Measurements from ENCODE around the gene ITGB1BP1. TPM values are rescaled to one million over a fixed set of nuclear protein-coding genes. Genes with fewer than 3 reads are reported as not detected.
"Not testable (repeated sequence)": the region's sequence is repeated elsewhere in the genome, so short reads cannot be mapped to it uniquely, and the experiment has no call there.

ITGB1BP1 gene
- total RNA-seq, 1 donor from 2014 or later = 98.0 TPM

DNA sequence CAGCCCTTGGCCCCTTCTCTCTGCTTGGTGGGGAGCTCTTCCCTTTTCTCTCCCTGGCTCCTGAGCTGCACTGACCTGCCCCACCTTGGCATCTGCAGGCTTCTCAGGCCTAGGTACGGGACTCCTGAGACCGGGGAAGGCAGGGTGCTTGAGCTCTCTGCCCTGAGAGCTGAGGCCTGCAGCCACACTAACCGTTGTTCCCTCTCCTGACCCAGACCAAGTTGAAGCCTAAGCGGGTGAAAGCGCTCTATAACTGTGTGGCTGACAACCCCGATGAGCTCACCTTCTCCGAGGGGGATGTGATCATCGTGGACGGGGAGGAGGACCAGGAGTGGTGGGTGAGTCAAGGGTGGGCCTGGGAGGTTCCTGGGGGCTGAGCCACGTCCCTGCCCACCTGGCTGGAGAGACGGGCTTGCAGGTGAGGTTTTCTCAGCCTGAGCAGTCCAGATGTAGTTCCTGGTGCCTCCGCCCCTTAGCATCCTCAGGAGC is 22.2 kb downstream of the ITGB1BP1 start:
- no peak overlapping the region for H3K4me3 Mint-ChIP-seq (ENCODE audit: unreplicated experiment)

DNA sequence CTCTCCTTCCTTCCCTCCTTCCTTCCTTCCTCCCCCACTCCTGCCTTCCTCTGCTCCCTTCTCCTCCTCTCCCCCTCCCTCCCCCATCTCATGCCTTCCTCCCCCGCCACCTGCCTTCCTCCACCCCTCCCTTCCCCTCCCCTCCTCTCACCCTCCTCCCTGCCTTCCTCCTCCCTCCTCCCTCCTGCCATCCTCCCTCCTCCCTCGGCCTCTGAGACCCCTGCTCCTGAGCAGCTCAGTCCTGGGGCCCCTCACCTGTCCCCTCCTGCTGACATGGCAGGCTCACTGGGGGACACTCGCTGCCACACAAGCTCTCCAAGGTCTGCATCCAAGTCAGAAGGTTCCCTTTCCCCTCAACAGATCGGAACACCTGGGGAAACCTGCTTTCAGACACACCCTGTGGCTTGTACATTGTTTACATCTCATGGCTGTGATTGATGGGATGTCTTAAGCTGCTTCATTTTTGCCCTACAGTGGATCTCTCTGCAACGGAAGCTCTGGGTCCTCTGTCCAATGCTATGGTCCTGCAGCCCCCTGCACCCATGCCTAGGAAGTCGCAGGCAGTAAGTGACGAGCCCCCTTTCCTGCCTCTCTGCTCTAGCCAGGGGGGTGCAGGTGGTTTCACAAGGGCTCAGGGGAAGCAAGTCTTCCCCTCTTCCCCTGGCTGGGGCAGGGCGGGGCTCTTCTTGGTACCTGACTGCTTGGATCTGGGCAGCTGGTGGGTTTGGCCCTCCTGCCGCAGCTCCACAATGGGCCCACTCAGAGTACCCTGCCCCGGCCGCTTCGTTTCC is 22.9 kb downstream of the ITGB1BP1 start:
- peaks cover 43% of the 10 kb centered on the region for H3K36me3 Mint-ChIP-seq (ENCODE audit: unreplicated experiment)
- no peaks in the 10 kb centered on the region for H3K9me3 Mint-ChIP-seq (ENCODE audit: unreplicated experiment)
- no peak overlapping the region for H3K4me3 Mint-ChIP-seq (ENCODE audit: unreplicated experiment)
- DNase-seq (ENCODE audit: extremely low spot score, unreplicated experiment) = no peak
- H3K27me3 Mint-ChIP-seq (ENCODE audit: unreplicated experiment) = no peaks in the 10 kb centered on the region
- TF ChIP-seq, protein P1, sequence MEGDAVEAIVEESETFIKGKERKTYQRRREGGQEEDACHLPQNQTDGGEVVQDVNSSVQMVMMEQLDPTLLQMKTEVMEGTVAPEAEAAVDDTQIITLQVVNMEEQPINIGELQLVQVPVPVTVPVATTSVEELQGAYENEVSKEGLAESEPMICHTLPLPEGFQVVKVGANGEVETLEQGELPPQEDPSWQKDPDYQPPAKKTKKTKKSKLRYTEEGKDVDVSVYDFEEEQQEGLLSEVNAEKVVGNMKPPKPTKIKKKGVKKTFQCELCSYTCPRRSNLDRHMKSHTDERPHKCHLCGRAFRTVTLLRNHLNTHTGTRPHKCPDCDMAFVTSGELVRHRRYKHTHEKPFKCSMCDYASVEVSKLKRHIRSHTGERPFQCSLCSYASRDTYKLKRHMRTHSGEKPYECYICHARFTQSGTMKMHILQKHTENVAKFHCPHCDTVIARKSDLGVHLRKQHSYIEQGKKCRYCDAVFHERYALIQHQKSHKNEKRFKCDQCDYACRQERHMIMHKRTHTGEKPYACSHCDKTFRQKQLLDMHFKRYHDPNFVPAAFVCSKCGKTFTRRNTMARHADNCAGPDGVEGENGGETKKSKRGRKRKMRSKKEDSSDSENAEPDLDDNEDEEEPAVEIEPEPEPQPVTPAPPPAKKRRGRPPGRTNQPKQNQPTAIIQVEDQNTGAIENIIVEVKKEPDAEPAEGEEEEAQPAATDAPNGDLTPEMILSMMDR (IDR thresholded peaks at IDR 0.05) = no peak
- peak overlapping the region; percentile 73 for H3K27ac Mint-ChIP-seq (ENCODE audit: unreplicated experiment)
- H3K4me1 Mint-ChIP-seq (ENCODE audit: unreplicated experiment) = peaks cover 7% of the 10 kb centered on the region

More for the DNA sequence above, 22.2 kb downstream of the ITGB1BP1 start:
- no peak for DNase-seq (ENCODE audit: extremely low spot score, unreplicated experiment)
- TF ChIP-seq, protein P1 (IDR thresholded peaks at IDR 0.05) = no peak
- Mint-ChIP-seq H3K9me3 (ENCODE audit: unreplicated experiment) (no peaks in the 10 kb centered on the region), H3K27ac (ENCODE audit: unreplicated experiment) (peak overlapping the region; percentile 60), H3K36me3 (ENCODE audit: unreplicated experiment) (peaks cover 43% of the 10 kb centered on the region), H3K4me1 (ENCODE audit: unreplicated experiment) (peaks cover 7% of the 10 kb centered on the region), H3K27me3 (ENCODE audit: unreplicated experiment) (no peaks in the 10 kb centered on the region)

DNA sequence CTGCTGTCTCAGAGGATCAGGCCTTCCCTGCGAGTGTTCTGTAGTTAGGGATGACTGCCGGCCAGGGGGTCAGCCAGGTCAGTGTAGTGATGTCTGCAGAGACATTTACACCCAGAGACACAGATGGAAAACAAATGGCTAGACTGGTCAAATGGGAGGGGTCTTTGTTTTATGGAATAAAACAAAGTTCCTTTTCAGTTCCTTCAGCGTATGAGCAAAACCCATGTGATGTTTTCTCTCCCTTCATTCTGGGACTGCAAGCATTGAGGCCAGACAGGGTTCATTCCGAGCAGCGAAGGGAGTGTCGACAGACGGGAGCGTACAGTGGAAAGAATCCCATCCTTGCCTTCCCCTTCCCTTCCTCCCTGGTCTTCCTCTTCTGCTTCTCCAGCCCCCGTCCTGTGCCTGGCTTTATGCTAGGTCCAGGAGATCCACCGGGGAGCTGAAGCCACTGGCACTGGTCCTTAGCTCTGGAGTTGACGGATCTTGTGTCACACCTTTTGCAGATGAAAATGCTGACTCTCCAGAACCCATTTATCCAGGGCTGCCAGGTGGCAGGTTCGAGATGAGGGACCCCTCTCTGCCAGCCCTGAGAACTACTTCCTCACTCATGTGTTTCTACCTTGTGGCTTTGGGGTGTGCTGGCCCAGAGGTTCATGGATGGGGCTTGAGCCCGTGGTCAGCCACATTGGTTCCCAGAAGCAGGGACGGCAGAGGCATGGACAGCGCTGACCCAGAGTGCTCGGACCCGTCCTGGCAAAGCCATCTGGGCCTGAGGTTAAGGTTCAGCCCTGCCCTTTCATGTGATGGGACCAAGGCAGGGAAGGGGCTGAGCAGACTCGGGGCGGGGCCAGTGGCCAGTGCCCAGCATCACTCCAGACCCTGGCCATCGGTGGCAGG is 24.2 kb downstream of the ITGB1BP1 start:
- H3K4me3 Mint-ChIP-seq (ENCODE audit: unreplicated experiment) = no peak overlapping the region

DNA sequence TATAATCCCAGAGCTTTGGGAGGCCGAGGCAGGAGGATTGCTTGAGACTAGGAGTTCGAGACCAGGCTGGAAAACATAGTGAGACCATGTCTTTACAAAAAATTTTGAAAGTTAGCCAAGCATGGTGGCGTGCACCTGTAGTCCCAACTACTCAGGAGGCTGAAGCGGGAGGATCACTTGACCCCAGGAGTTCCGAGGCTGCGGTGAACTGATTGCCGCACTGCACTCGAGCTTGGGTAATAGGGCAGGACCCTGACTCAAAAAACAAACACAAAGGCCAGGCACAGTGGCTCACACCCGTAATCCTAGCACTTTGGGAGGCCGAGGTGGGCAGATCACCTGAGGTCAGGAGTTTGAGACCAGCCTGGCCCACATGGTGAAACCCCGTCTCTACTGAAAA is 25.1 kb downstream of the ITGB1BP1 start:
- peak overlapping the region; percentile 14 for H3K27ac Mint-ChIP-seq (ENCODE audit: unreplicated experiment)
- not testable (repeated sequence) for H3K9me3 Mint-ChIP-seq (ENCODE audit: unreplicated experiment)

More for the DNA sequence above, 24.2 kb downstream of the ITGB1BP1 start:
- Mint-ChIP-seq H3K27me3 (ENCODE audit: unreplicated experiment) (no peaks in the 10 kb centered on the region), H3K4me1 (ENCODE audit: unreplicated experiment) (peaks cover 4% of the 10 kb centered on the region), H3K36me3 (ENCODE audit: unreplicated experiment) (peaks cover 41% of the 10 kb centered on the region), H3K9me3 (ENCODE audit: unreplicated experiment) (no peaks in the 10 kb centered on the region), H3K27ac (ENCODE audit: unreplicated experiment) (peak overlapping the region; percentile 71)
- TF ChIP-seq, protein P1 (IDR thresholded peaks at IDR 0.05) = no peak
- DNase-seq (ENCODE audit: extremely low spot score, unreplicated experiment) = no peak

DNA sequence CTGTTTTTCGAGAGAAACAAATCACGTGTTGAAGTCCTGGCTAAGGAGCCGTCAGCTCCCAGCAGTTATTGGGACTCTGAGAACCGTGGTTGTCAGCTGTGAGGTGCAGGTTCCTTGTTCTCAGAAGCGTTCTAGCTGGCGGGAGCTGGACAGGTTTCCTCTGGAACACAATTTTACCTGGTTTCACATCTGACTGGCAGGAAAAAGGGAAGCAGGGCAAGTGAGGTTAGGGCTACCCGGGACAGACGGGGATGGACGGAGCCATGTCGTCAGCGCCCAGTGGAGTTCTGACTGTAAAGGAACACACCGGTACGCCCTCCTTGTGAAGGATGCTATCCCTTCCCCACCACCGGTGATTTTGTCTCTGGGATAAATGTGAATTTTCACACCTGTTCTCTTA is 26.1 kb downstream of the ITGB1BP1 start:
- Mint-ChIP-seq H3K4me3 (ENCODE audit: unreplicated experiment) (no peak overlapping the region), H3K27ac (ENCODE audit: unreplicated experiment) (peak overlapping the region; percentile 60)

More for the DNA sequence above, 25.1 kb downstream of the ITGB1BP1 start:
- not testable (repeated sequence) for H3K27me3 Mint-ChIP-seq (ENCODE audit: unreplicated experiment); H3K4me3 Mint-ChIP-seq (ENCODE audit: unreplicated experiment); H3K4me1 Mint-ChIP-seq (ENCODE audit: unreplicated experiment); DNase-seq (ENCODE audit: extremely low spot score, unreplicated experiment)
- H3K36me3 Mint-ChIP-seq (ENCODE audit: unreplicated experiment) = peaks cover 33% of the 10 kb centered on the region

More for the DNA sequence above, 26.1 kb downstream of the ITGB1BP1 start:
- TF ChIP-seq, protein P1 (IDR thresholded peaks at IDR 0.05) = no peak
- H3K4me1 Mint-ChIP-seq (ENCODE audit: unreplicated experiment) = peaks cover 18% of the 10 kb centered on the region
- no peaks in the 10 kb centered on the region for H3K9me3 Mint-ChIP-seq (ENCODE audit: unreplicated experiment)
- H3K36me3 Mint-ChIP-seq (ENCODE audit: unreplicated experiment) = peaks cover 26% of the 10 kb centered on the region
- DNase-seq (ENCODE audit: extremely low spot score, unreplicated experiment) = no peak
- H3K27me3 Mint-ChIP-seq (ENCODE audit: unreplicated experiment) = no peaks in the 10 kb centered on the region

Data from osteocyte (in vitro differentiated cells).